HepG2 (cell line): ENCODE data around the gene CCT5.

Source experiments
- CHD2 ChIP-seq: IDR thresholded peaks from 2 replicates; pipeline ENCODE4 v1.6.1; 2011; ENCODE audit warnings: low read depth, low read length, improper control_type of control experiment
- FOXP4 ChIP-seq: sonication (generic); formaldehyde crosslinking; IDR thresholded peaks from 2 replicates; pipeline ENCODE4 v1.4.0; 2020; ENCODE audit warnings: missing genetic modification reagents
- JUN ChIP-seq: sonication (generic); formaldehyde crosslinking; IDR thresholded peaks from 2 replicates; pipeline ENCODE4 v1.4.0; 2020; ENCODE audit warnings: mild to moderate bottlenecking, missing genetic modification reagents
- PHB2 ChIP-seq: fragments of 450-650 bp; IDR thresholded peaks from 2 replicates; pipeline ENCODE4 v1.6.1; 2018; ENCODE audit not compliant: partially characterized antibody
- POLR2AphosphoS2 ChIP-seq: IDR thresholded peaks from 2 replicates; pipeline ENCODE4 v1.6.1; 2011; ENCODE audit warnings: low read depth, low read length, improper control_type of control experiment
- USF2 ChIP-seq, 2 experiments: sonication (generic) in 1 of 2; formaldehyde crosslinking in 1 of 2; IDR thresholded peaks; 2 replicates each; pipeline versions ENCODE4 v1.5.1 to v1.6.1; 2011 to 2020; ENCODE audit warnings: borderline replicate concordance in 1 of 2, low read depth in 1 of 2, low read length in 1 of 2, mild to moderate bottlenecking in 1 of 2, missing genetic modification reagents in 1 of 2, moderate library complexity in 1 of 2
- ZNF629 ChIP-seq: sonication (generic); formaldehyde crosslinking; conservative IDR thresholded peaks from 2 replicates; pipeline ENCODE4 v1.5.0; 2020; ENCODE audit warnings: missing genetic modification reagents

- TF ChIP-seq CHD2 (no peak), POLR2AphosphoS2 (no peak), ZNF629 (CRISPR knock-in tag) (no peak), USF2 (IDR thresholded peaks at IDR 0.05; ENCODE audit: low read depth, low read length) (no peak), USF2 (CRISPR knock-in tag; IDR thresholded peaks at IDR 0.05; ENCODE audit: borderline replicate concordance) (no peak), PHB2 (no peak), JUN (CRISPR knock-in tag) (no peak), FOXP4 (CRISPR knock-in tag) (no peak)
Measured at GRCh38 chr5:10214041-10214440, 36.0 kb upstream of the CCT5 start.
